Measurements from ENCODE around the gene SPEM2.

Gene SPEM2

DNA sequence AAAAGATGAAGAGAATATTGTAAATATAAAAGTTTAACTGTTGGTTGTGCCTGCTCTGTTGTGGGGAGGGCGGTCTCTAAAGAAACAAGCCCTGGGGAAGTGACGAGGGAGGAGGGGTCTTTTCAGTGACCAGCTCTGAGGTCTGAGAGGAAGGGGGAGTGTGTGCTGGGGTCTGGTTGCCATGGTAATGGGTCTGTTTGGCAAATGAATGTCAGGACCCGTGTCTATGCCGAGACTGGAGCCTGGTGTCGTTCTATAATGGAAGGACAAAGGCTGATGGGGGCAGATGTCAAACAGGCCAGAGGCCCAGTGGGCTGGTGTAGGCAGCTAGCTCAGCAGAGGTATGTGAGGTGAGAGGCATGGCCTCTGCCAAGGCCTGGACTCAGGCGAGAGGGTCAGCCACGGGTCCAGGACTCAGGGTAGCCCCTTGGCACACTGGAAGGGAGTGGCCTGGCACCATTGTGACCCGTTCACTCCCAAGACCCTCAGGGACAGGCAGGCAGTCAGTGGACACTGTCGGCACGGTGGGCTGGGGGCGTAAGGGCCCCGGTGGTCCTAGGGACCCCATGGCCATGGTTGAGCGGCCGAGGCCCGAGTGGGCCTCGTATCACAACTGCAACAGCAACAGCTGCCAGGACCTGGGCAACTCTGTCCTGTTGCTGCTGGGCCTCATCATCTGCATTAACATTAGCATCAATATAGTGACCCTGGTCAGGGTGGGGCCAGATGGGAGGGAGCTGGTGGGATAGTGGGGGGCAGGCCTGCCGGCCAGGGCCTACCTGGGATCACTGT is 5.4 kb upstream of the SPEM2 start, which contains the start of gene SPEM1:
SPEM1 (plus strand) TSS at position 506 of the 792 bp plus-strand sequence; CDS start at position 567, 61 bp downstream.
- in situ Hi-C loops (cut with HindIII; ENCODE audit: low sequenced_read_pairs), result no loop called here

DNA sequence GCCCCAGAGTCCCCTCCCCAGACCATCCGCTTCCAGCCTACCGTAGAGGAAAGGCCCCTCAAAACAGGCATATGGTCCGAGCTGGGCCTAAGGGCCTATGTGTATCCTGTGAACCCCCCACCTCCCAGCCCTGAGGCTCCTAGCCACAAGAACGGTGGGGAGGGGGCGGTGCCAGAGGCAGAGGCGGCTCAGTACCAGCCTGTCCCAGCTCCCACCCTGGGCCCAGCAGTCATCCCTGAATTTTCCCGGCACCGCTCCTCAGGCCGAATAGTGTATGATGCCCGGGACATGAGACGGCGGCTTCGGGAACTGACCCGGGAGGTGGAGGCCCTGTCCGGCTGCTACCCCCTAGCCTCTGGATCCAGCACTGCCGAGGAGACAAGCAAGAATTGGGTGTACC is 4.2 kb upstream of the SPEM2 start:
- in situ Hi-C loops (cut with HindIII; ENCODE audit: low sequenced_read_pairs), result no loop called here

DNA sequence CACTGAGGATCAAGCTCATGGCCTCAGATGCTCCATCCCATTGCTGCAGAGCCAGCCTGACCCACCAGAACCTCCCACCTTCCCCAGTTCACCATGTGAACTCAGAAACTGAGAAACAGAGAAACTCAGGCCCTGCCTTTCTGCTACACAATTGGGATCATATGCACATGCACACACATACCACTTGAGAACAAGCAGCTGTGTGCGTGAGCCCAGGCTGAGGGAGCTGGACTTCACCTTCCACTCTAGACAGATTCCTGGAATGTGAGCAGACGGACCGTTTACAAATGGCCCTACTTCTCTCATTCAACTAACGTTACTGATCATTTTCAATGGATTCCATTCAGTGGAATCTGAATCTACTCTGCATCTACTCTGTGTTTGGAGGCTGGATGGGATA is 1.7 kb upstream of the SPEM2 start:
- in situ Hi-C loops (cut with HindIII; ENCODE audit: low sequenced_read_pairs), result no loop called here

DNA sequence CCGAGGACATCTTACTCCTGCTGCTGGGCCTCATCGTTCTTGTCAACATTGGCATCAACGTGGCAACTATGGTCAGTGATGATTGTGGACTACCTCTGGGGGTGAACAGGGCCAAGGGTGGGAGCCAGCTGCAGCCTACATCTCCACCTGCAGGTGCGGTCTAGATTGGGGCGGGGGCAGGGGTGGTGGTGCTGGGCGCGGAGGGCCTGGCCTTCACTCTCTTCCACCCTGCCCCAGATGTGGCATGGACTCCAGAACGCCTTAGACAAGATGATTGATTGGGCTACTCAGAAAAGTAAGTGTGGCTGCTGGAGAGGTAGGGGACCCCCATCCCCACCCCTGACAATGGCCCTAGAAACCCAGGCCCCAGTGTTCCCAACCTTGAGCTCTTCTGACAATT is 340 bp downstream of the SPEM2 start:
- in situ Hi-C loops (cut with HindIII; ENCODE audit: low sequenced_read_pairs), result no loop called here

DNA sequence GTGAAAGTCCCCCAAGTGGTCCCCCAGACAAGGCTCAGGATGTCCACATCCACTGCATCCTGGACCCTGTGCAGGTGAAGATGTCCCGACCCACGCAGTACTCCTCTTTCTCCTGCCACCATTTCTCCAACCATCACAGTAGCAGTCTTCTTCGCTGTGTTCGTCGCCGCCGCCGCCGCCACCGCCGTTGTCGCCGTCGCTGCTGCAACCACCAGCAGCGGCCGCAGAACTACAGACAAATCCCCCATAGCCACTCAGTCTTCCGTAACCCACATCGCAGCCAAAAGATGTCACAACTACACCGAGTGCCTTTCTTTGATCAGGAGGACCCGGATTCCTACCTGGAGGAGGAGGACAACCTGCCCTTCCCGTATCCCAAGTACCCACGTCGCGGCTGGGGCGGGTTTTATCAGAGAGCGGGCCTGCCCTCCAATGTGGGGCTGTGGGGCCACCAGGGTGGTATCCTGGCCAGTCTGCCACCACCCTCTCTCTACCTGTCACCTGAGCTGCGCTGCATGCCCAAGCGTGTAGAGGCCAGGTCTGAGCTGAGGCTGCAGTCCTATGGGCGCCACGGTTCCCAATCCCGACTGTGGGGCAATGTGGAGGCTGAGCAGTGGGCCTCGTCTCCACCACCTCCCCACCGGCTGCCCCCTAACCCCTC is 917 bp downstream of the SPEM2 start:
- in situ Hi-C loops (cut with HindIII; ENCODE audit: low sequenced_read_pairs), result no loop called here

DNA sequence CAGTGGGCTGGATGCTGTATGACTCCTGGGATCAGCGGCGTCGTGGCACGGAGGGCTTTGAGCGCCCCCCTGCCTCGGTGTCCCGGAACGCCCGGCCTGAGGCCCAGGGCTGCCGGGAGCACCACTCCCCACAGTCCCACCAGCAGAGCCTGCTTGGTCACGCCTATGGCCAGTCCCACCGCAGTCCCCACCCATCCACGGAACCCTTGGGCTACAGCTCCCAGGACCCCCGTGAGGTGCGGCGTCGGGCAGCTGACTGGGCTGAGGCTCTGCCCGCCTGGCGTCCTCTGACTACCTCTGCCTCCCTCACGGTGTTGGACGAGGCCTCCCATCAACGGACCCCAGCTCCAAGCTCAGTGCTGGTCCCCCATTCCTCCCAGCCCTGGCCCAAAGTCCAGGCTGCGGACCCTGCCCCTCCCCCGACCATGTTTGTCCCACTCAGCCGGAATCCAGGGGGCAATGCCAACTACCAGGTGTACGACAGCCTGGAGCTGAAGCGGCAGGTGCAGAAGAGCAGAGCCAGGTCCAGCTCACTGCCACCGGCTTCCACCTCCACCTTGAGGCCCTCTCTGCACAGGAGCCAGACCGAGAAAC is 1.6 kb downstream of the SPEM2 start:
- in situ Hi-C loops (cut with HindIII; ENCODE audit: low sequenced_read_pairs), result no loop called here

DNA sequence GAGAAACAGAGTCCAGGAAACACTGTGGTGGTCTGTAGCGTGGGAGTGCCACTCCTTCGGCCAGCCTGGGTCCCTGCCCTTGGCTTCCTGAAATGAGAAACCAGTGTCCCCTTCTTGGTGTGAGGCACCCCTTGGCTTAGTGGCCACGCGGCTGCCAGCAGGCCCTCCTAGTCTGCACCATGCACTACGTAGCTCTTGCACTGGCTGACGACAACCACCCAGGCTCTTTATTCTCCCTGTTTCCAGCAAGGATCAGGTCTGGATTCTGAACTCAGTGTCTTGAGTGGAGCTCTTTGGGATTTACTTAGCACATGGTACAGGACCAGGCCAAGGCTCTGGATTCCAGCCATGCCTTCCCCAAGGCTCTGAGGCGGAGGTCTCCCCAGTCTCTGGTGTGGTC is 2.1 kb downstream of the SPEM2 start:
- in situ Hi-C loops (cut with HindIII; ENCODE audit: low sequenced_read_pairs), result no loop called here

DNA sequence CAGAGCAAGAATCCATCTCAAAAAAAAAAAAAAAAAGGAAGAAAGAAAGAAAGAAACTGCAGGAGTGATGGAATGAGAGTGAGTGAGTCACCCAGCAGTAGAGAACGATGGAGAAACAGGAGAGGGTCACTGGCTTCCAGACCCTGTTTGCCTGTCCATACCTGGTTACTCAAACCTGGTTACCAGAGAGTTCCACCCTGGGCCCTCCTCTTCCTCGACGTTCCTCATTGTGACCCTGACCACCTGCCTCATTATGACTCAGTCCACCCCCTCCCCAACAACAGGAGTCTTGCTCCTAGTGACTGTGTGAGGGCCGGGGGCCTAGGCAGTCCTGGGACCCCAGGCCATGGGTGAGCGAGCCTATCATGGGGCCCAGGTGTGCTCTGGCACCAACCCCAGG is 3.1 kb downstream of the SPEM2 start, which contains the start of gene SPEM3:
SPEM3 (plus strand) TSS at position 301 of the 400 bp plus-strand sequence; CDS start at position 347, 46 bp downstream.
- in situ Hi-C loops (cut with HindIII; ENCODE audit: low sequenced_read_pairs), result no loop called here

DNA sequence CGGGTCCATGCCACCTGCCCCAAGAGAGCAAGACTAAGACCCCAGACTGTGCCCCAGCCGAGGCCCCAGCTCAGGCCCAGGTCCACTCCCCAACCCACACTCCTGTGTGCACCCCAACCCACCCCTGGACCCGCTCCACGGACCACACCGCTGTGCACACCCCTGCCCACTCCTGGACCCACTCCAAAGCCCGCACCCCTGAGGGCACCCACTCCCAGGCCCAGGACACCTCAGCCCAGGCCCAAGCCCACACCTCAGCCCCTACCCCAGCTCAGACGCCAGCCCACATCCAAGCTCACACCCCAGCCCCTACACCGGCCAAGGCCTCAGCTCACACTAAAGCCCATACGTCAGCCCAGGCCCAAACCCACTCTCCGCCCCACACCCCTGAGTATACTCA is 4.3 kb downstream of the SPEM2 start:
- in situ Hi-C loops (cut with HindIII; ENCODE audit: low sequenced_read_pairs), result loop anchor here (5.0 kb wide), 2 partner anchors 42 to 48 kb away; partner anchors contain the start of gene ZBTB4

DNA sequence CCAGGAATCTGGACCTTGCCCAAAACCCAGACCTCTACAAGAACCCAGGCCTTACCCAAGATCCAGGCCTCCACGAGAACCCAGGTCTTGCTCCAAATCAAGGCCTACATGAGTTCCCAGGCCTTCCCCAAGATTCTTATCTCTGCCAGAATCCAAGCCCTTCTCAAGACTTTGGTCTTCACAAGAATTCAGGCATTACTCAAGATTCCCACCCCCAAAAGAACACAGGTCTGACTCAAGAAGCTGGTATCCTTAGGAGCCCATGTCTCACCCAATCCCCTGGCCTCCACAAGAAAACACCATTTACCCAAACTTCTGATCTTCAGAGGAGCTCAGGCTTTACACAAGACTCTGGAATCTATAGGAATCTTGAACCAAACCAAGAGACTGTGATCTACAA is 5.8 kb downstream of the SPEM2 start:
- in situ Hi-C loops (cut with HindIII; ENCODE audit: low sequenced_read_pairs), result loop anchor here (5.0 kb wide), 2 partner anchors 44 to 46 kb away; partner anchors contain the start of gene ZBTB4

DNA sequence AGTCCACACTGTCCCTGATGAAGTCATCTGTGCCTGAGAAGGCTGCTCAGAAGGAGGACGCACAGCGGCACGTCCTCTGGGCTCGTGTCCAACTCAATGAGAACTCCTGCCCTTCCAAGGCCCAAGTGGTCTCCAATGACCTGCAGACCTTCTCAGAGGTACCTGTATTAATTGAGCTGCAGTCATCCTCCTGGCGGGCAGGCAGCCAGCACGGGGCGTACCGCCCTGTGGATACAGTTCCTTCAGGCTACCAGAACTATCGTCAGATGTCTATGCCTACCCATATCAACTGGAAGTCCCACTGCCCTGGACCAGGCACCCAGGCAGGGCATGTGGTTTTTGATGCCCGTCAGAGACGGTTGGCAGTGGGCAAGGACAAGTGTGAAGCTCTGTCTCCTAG is 6.9 kb downstream of the SPEM2 start:
- in situ Hi-C loops (cut with HindIII; ENCODE audit: low sequenced_read_pairs), result loop anchor here (5.0 kb wide), 2 partner anchors 45 kb away; partner anchors contain the start of gene ZBTB4

DNA sequence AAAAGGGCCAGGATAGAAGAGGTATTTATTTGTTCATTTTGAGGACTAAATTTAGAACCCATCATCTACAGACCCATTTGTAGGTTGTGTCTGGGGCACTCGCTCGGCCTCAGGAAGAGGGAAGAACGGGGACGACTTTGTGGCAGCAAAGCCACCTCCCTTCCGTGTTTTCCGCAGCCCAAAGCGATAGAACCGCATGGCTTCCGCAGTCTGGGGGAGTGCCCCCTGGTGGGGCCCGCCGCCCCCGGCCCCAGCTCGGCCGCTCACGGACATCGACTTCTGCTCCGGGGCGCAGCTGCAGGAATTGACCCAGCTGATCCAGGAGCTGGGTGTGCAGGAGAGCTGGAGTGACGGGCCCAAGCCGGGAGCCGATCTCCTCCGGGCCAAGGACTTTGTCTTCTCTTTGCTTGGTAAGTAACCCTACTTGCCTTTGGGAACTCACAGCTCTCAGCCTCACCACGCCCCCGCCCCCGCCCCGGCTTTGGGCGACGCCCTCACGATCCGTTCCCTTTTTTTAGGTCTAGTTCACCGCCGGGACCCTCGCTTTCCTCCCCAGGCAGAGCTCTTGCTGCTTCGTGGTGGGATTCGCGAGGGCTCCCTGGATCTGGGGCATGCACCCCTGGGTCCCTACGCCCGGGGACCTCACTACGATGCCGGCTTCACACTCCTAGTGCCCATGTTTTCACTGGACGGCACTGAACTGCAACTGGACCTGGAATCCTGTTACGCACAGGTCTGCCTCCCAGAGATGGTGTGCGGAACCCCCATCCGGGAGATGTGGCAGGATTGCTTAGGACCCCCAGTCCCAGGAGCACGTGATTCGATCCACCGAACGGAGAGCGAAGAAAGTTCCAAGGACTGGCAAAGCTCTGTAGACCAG is 10.5 kb downstream of the SPEM2 start:
- in situ Hi-C loops (cut with HindIII; ENCODE audit: low sequenced_read_pairs), result no loop called here

DNA sequence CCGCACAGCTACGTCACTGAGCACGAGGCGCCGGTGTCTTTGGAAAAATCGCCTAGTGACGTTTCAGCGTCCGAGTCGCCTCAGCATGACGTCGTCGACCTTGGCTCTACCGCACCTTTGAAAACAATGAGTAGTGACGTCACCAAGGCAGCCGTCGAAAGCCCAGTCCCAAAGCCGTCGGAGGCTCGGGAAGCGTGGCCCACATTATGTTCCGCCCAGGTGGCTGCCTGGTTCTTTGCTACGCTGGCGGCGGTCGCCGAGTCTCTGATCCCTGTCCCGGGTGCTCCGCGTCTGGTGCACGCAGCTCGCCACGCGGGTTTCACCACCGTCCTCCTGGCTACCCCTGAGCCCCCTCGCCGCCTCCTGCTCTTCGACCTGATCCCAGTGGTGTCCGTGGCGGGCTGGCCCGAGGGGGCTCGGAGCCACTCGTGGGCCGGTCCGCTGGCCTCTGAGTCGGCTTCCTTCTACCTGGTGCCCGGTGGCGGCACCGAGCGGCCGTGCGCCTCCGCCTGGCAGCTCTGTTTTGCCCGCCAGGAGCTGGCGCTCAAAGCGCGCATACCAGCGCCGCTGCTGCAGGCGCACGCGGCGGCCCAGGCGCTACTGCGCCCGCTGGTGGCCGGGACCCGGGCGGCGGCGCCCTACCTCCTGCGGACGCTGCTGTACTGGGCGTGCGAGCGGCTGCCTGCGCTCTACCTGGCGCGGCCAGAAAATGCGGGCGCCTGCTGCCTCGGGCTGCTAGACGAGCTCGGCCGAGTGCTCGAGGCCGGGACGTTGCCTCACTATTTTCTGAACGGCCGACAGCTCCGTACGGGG is 11.3 kb downstream of the SPEM2 start:
- in situ Hi-C loops (cut with HindIII; ENCODE audit: low sequenced_read_pairs), result no loop called here

DNA sequence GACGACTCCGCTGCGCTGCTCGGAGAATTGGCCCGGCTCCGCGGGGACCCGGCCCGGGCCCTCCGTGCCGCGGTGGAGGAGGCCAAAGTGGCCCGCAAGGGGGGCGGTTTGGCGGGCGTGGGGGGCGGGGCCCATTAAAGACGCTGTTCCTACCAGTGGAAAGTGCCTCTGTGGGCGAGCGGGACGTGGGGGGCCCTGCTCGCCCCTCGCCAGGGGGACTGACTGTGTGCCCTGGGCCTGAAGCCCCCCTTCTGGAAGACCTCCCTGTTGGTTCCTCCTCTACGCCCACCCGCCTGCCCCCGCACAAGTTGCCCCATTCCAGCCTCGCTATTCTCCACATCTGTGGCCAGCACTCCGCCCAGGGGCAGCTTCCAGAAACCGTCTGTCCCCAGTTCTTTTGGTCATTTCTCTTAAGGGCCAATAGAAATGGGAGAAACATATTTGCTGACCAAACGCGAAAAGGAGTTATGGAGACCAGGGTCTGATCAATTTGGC is 12.0 kb downstream of the SPEM2 start:
- in situ Hi-C loops (cut with HindIII; ENCODE audit: low sequenced_read_pairs), result no loop called here

DNA sequence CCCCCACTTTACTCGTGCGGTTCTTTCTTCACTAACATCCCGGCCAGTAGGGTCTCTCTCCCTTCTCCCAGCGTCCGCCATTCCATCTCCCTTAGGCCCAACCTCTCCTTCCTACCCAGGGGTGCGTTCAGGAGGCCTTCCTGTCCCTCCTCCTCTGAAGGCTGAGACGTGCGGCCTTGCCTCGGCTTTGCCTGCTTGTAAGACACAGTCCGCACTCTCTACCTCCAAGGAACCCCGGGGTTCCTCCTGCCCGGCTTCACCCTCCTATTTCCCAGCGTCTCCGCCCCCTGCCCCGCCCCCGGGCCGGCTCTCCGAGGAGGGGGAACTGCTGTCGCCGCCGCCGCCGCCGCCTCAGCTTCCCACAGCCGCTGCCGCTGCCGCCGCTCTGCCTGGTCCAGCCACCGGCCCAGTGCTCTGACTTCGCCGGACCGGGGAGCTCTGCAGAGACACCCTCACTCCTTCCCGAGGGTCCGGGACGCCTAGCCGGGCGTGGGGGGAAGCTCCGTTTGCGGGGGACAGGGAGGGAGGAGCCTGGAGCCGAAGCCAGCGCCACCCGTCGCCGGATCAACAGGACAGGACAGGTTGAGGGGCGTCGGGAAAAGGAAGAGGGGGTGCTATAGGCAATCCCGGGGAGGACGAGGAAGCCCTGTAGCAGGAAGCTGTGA is 12.7 kb downstream of the SPEM2 start:
- in situ Hi-C loops (cut with HindIII; ENCODE audit: low sequenced_read_pairs), result no loop called here

DNA sequence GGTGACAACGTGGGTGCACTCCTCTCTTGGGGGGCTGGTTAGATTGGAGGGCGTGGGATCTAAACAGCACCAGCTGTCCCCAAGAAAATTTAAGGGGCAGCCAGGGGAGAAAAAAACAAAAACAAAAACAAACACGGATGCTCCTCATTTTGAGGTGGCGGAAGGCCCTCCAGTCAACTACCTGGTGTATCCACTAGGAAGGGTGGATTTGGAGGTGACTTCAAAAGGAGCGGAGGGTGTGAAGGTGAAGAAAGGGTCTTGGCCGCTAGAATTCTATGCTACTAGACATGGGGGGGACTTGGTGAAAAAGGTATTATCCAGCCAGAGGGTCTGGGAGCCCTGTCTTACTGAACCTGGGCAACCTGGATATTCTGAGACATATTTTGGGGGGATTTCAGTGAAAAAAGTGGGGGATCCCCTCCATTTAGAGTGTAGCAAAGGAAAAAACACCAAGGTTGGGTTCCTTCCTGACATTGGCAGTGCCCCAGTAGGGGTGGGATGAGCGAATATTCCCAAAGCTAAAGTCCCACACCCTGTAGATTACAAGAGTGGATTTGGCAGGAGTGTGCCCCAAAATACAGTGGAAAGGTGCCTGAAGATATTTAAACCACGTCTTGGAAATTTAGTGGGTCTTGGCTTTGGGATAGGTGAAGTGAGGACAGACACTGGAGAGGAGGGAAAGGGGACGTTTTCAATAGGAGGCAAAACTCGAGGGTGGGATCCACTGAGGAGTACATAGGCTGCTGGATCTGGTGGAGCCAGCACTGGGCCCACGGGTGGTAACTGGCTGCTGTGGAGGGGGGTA is 13.4 kb downstream of the SPEM2 start:
- in situ Hi-C loops (cut with HindIII; ENCODE audit: low sequenced_read_pairs), result no loop called here

DNA sequence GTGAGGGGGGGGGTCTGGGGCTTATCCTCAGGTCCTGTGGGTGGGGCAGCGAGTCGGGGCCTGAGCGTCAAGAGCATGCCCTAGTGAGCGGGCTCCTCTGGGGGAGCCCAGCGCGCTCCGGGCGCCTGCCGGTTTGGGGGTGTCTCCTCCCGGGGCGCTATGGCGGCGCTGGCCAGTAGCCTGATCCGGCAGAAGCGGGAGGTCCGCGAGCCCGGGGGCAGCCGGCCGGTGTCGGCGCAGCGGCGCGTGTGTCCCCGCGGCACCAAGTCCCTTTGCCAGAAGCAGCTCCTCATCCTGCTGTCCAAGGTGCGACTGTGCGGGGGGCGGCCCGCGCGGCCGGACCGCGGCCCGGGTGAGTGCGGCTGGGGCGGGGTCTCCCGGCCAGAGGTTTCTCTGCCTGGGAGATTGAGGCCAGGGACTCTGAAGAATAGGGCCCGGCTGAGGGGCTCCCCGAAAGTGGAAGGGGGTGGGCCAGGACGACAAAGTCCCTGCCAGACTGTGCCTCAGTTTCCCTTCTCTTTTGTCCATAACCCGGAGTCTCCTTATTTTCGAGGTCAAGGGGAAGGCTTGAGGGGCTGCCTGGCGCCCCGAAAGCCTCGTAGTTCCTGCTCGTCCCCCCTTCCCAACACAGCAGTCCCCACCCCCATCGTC is 14.2 kb downstream of the SPEM2 start, which contains the start of gene FGF11:
FGF11 (plus strand) TSS at position 51 of the 651 bp plus-strand sequence; CDS start at position 160, 109 bp downstream.
- in situ Hi-C loops (cut with HindIII; ENCODE audit: low sequenced_read_pairs), result no loop called here
